HUES6 (cell line): ENCODE results near the gene NCF2.

Experiments used
- H3K27ac ChIP-seq: 2 replicates; pipeline ENCODE4 v1.7.0; 2013; ENCODE audit warnings: low read depth, mild to moderate bottlenecking, low read length, inconsistent platforms
- H3K27me3 ChIP-seq: 2 replicates; pipeline ENCODE4 v1.6.1; 2013; ENCODE audit warnings: low read length; ENCODE audit not compliant: control insufficient read depth, insufficient read depth
- H3K36me3 ChIP-seq: 2 replicates; pipeline ENCODE4 v1.6.1; 2013; ENCODE audit warnings: low read length; ENCODE audit not compliant: control insufficient read depth, insufficient read depth
- H3K4me1 ChIP-seq: 2 replicates; pipeline ENCODE4 v1.6.1; 2013; ENCODE audit warnings: low read length; ENCODE audit not compliant: control insufficient read depth, insufficient read depth
- H3K4me3 ChIP-seq: 2 replicates; pipeline ENCODE4 v1.5.1; 2013; ENCODE audit warnings: low read depth, low read length
- H3K9ac ChIP-seq: one replicate; pipeline ENCODE4 v1.6.1; 2013; ENCODE audit warnings: mild to moderate bottlenecking, low read length
- H3K9me3 ChIP-seq: 2 replicates; pipeline ENCODE4 v1.6.1; 2013; ENCODE audit warnings: low read depth, low read length; ENCODE audit not compliant: control insufficient read depth, insufficient read depth

NCF2 gene, protein sequence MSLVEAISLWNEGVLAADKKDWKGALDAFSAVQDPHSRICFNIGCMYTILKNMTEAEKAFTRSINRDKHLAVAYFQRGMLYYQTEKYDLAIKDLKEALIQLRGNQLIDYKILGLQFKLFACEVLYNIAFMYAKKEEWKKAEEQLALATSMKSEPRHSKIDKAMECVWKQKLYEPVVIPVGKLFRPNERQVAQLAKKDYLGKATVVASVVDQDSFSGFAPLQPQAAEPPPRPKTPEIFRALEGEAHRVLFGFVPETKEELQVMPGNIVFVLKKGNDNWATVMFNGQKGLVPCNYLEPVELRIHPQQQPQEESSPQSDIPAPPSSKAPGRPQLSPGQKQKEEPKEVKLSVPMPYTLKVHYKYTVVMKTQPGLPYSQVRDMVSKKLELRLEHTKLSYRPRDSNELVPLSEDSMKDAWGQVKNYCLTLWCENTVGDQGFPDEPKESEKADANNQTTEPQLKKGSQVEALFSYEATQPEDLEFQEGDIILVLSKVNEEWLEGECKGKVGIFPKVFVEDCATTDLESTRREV

DNA sequence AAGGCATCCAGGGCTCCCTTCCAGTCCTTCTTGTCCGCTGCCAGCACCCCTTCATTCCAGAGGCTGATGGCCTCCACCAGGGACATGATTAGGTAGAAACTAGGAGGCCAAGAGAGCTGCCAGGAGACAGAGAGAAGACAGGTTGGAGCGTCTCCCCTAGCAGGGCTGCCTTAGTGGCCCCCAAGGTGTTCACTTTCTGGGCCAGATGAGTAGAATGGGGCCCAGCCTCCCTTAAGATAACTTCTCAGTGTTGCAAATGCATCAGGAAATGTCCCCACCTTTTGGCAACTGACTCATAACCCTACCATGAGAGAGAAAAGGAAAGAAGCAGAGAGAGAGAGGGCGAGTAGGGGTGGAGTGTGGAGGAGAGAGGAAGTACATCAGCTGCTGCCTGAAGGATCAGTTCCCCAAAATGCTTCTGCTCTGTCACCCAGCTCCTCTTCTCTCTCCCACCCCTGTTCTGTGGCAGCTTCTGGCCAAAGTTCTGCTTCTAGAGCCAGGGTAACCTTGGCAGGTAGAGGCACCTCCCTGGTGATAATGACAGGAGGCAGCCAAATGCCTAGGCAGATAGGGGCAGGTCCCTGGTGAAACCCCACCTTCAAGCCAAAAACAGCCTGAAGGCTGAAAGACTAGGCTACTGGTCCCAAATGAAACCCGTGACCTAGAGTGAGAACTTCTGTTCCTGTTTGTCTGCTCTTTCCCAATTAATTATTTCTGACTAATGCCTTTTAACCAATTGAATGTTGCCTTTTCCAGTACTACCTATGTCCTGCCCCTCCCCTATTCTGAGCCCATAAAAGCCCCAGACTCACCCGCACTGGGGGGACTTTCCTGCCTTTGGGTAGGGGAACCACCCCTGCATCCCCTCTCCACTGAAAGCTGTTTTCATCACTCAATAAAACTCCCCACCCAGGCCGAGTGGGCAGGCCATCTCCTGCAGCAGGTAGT is at the start of gene NCF2:
NCF2 (minus strand) TSS at position 216 of the 948 bp plus-strand sequence; CDS start at position 86, 130 bp downstream.
- Histone ChIP-seq H3K36me3 (no peaks in the 10 kb centered on the region), H3K4me1 (peaks cover 22% of the 10 kb centered on the region), H3K9me3 (no peaks in the 10 kb centered on the region), H3K27ac (no peak within 1 kb of the TSS), H3K9ac (no peak within 1 kb of the TSS), H3K27me3 (no peaks in the 10 kb centered on the region), H3K4me3 (no peak within 1 kb of the TSS)

DNA sequence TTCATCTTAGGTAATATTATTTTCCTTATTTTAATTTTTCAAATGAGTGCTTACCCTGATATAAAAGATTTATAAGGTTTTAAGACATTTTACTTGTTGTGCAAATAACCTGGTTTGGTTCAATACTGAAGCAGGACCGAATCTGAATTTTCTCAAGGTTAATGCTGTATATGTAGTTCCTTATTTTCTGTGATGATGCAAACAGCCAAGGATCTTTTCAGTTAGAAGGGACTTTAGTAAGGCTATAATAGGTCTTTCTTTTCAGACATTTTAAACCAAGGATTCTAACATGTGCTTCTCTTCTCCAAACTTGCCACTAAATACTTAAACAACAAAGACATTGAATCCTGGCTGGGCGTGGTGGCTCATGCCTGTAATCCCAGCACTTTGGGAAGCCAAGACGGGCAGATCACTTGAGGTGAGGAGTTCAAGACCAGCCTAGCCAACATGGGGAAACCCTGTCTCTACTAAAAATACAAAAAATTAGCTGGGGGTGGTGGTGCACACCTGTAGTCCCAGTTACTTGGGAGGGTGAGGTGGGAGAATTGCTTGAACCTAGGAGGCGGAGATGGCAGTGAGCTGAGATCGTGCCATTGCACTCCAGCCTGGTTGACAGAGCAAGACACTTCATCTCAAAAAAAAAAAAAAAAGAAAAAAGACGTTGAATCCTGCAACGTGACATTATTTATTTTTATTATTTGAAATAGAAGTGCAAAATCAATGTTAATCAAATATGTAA is 48.6 kb upstream of the NCF2 start:
- H3K36me3 ChIP-seq: no peaks in the 10 kb centered on the region
- H3K4me3 ChIP-seq: no peak overlapping the region
- no peak overlapping the region for H3K9ac ChIP-seq
- H3K9me3 ChIP-seq: no peaks in the 10 kb centered on the region
- H3K27ac ChIP-seq: no peak overlapping the region
- peaks cover 20% of the 10 kb centered on the region for H3K27me3 ChIP-seq
- H3K4me1 ChIP-seq: peaks cover 4% of the 10 kb centered on the region; the same call in 1 of the 2 replicates

DNA sequence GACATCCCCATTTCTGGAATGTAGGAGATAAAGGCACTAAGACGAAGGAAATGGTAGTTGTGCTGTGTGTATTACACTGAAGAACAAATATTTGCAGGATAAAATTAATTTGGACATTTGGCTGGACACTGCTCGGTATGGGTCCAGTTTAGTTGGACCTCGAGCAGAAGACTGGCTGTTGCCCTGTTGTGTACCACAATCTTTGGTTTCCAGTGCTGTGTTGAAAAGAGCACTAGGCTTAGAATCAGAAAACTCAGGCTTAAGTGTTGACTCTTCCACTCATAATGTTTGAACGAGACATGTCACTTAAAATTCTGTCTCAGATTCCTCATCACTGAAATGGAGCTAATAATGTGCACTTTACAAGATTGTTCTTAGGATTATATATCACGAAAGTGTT is 46.5 kb upstream of the NCF2 start:
- 0 out of 2 replicates have a peak, but pooled peaks cover 4% of the 10 kb centered on the region for H3K36me3 ChIP-seq
- peaks cover 20% of the 10 kb centered on the region for H3K27me3 ChIP-seq
- no peak overlapping the region for H3K9ac ChIP-seq
- no peak overlapping the region for H3K27ac ChIP-seq
- no peaks in the 10 kb centered on the region for H3K9me3 ChIP-seq
- H3K4me3 ChIP-seq: peak overlapping the region; percentile 86; the same call in 1 of the 2 replicates
- peaks cover 19% of the 10 kb centered on the region for H3K4me1 ChIP-seq

DNA sequence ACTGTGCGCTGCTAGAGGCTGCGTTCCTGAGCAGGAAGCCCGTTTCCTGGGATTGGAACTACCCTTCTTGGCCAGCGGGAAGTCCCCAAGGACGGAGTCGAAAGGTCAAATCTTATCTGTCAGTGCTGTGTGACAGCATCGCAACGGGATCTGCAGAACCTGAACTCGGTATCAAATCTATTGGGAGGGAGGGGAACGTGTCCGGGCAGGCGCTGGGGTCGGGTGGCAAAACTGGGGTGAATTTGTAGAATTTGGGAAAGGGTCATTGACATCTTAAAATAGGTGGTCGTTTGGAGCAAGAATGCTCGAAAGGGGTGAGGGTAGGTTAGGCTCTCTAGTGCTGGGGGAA is 46.0 kb upstream of the NCF2 start:
- Histone ChIP-seq H3K4me3 (peak overlapping the region; percentile 86), H3K36me3 (0 out of 2 replicates have a peak, but pooled peaks cover 4% of the 10 kb centered on the region), H3K27ac (no peak overlapping the region), H3K4me1 (peaks cover 21% of the 10 kb centered on the region), H3K9ac (no peak overlapping the region), H3K9me3 (no peaks in the 10 kb centered on the region), H3K27me3 (peaks cover 20% of the 10 kb centered on the region)

DNA sequence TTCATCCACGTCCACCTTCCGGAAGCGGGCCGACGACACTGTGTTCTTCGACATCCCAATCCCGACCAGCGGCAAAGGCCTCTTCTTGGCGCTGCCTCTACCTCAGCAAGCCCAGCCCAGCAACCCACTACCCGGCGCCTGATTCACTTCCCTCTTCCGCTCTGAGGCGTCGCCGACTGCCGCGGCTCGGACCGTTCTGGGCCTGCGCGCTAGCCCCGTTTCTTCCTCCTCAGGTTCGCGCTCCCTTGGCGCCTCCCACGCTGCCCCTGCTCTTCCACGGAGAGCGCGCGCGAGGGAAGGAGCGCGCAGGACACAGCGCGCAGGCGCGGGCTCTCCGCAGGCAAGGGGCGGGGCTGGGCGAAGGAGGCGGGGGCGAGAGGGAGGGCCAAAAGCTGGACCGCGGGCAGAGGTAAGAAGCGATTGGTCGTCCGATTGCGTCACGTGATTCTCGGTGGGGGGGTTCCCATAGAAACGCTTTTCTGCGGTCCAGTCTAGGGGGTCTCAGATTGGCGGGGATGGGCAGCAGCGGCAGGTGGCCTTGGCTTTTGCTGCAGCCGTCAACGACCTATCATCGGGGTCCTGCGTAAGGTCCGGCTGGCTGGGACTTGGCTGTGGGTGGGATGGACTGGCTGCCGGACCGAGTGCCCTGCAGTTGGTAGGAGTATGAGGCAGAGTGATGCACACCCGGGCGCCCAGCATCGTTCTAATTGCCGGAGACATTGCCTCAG is 45.5 kb upstream of the NCF2 start, which contains the start of gene ARPC5:
ARPC5 (minus strand) TSS at position 178 of the 728 bp plus-strand sequence; CDS start at position 54, 124 bp downstream.
- Histone ChIP-seq H3K4me1 (peaks cover 21% of the 10 kb centered on the region), H3K36me3 (peaks cover 8% of the 10 kb centered on the region), H3K4me3 (peak within 1 kb of the TSS; percentile 86), H3K9ac (peak within 1 kb of the TSS; percentile 81), H3K27me3 (peaks cover 20% of the 10 kb centered on the region), H3K9me3 (no peaks in the 10 kb centered on the region), H3K27ac (peak within 1 kb of the TSS; percentile 56; the same call in 1 of the 2 replicates)

- Histone ChIP-seq H3K36me3 (peaks cover 14% of the 10 kb centered on the region), H3K9me3 (no peaks in the 10 kb centered on the region), H3K27me3 (peaks cover 20% of the 10 kb centered on the region), H3K4me3 (peak overlapping the region; percentile 86), H3K9ac (peak overlapping the region; percentile 81), H3K27ac (peak overlapping the region; percentile 56; the same call in 1 of the 2 replicates), H3K4me1 (peaks cover 21% of the 10 kb centered on the region)
Measured at GRCh38 chr1:183635099-183635605, 44.9 kb upstream of the NCF2 start.

GRCh38 chr1:183634429-183635065 is 44.3 kb upstream of the NCF2 start:
- H3K36me3 ChIP-seq: peaks cover 20% of the 10 kb centered on the region
- H3K9me3 ChIP-seq: no peaks in the 10 kb centered on the region
- peak overlapping the region; percentile 86 for H3K4me3 ChIP-seq
- peaks cover 21% of the 10 kb centered on the region for H3K4me1 ChIP-seq
- peaks cover 20% of the 10 kb centered on the region for H3K27me3 ChIP-seq
- peak overlapping the region; percentile 56; the same call in 1 of the 2 replicates for H3K27ac ChIP-seq
- H3K9ac ChIP-seq: peak overlapping the region; percentile 81

- peak overlapping the region; percentile 86 for H3K4me3 ChIP-seq
- H3K9me3 ChIP-seq: no peaks in the 10 kb centered on the region
- H3K27ac ChIP-seq: peak overlapping the region; percentile 88
- H3K36me3 ChIP-seq: peaks cover 28% of the 10 kb centered on the region
- peak overlapping the region; percentile 81 for H3K9ac ChIP-seq
- H3K27me3 ChIP-seq: peaks cover 20% of the 10 kb centered on the region
- peaks cover 21% of the 10 kb centered on the region for H3K4me1 ChIP-seq
Measured at GRCh38 chr1:183633676-183634343, 43.6 kb upstream of the NCF2 start.

GRCh38 chr1:183632964-183633363 is 42.7 kb upstream of the NCF2 start:
- H3K27ac ChIP-seq: peak overlapping the region; percentile 88; the same call in 1 of the 2 replicates
- peak overlapping the region; percentile 81 for H3K9ac ChIP-seq
- peaks cover 21% of the 10 kb centered on the region for H3K4me1 ChIP-seq
- H3K36me3 ChIP-seq: peaks cover 36% of the 10 kb centered on the region
- H3K4me3 ChIP-seq: peak overlapping the region; percentile 86; the same call in 1 of the 2 replicates
- no peaks in the 10 kb centered on the region for H3K9me3 ChIP-seq
- H3K27me3 ChIP-seq: peaks cover 18% of the 10 kb centered on the region
